Trophoblast cell (in vitro differentiated cells and primary cell): ENCODE data around the gene C11orf68.

Experiments used
- DNase-seq, 2 donors: peaks; one replicate each; pipeline ENCODE4 v3.0.0-alpha.2; 2016
- H2AFZ ChIP-seq: 2 replicates; pipeline ENCODE4 v1.6.1; 2013; ENCODE audit warnings: low read length, moderate library complexity, mild to moderate bottlenecking; ENCODE audit not compliant: insufficient read depth, poor library complexity
- H2AK5ac ChIP-seq: 2 replicates; pipeline ENCODE4 v1.6.1; 2013; ENCODE audit warnings: mild to moderate bottlenecking, low read length
- H2BK120ac ChIP-seq: 2 replicates; pipeline ENCODE4 v1.6.1; 2013; ENCODE audit warnings: low read length, mild to moderate bottlenecking, moderate library complexity; ENCODE audit not compliant: insufficient read depth, poor library complexity
- H2BK12ac ChIP-seq: 2 replicates; pipeline ENCODE4 v1.6.1; 2013; ENCODE audit warnings: mild to moderate bottlenecking, low read length, moderate library complexity
- H2BK5ac ChIP-seq: 2 replicates; pipeline ENCODE4 v1.6.1; 2013; ENCODE audit warnings: low read length, low read depth, moderate library complexity, mild to moderate bottlenecking; ENCODE audit not compliant: poor library complexity
- H3K14ac ChIP-seq: 2 replicates; pipeline ENCODE4 v1.6.1; 2013; ENCODE audit warnings: mild to moderate bottlenecking, low read length
- H3K18ac ChIP-seq: 2 replicates; pipeline ENCODE4 v1.6.1; 2013; ENCODE audit warnings: mild to moderate bottlenecking, low read length
- H3K23ac ChIP-seq: 2 replicates; pipeline ENCODE4 v1.6.1; 2013; ENCODE audit warnings: low read length
- H3K27ac ChIP-seq: 2 replicates; pipeline ENCODE4 v1.5.1; 2013; ENCODE audit warnings: low read depth, mild to moderate bottlenecking, inconsistent platforms, low read length, moderate library complexity
- H3K27me3 ChIP-seq: 2 replicates; pipeline ENCODE4 v1.6.1; 2013; ENCODE audit warnings: inconsistent platforms, mild to moderate bottlenecking, low read length, moderate library complexity; ENCODE audit not compliant: insufficient read depth
- H3K36me3 ChIP-seq, 2 experiments: 1 replicate in 1 of 2; 2 replicates in 1 of 2; pipeline ENCODE4 v1.6.1; 2013; ENCODE audit warnings: low read length in 2 of 2, mild to moderate bottlenecking in 2 of 2, moderate library complexity in 1 of 2; ENCODE audit not compliant: insufficient read depth in 2 of 2, control insufficient read depth in 1 of 2
- H3K4ac ChIP-seq: 2 replicates; pipeline ENCODE4 v1.6.1; 2013; ENCODE audit warnings: low read depth, mild to moderate bottlenecking, low read length, moderate library complexity
- H3K4me1 ChIP-seq, 2 experiments: 1 replicate in 1 of 2; 2 replicates in 1 of 2; pipeline ENCODE4 v1.6.1; 2013; ENCODE audit warnings: low read length in 2 of 2, mild to moderate bottlenecking in 2 of 2, moderate library complexity in 1 of 2; ENCODE audit not compliant: insufficient read depth in 2 of 2, control insufficient read depth in 1 of 2
- H3K4me2 ChIP-seq: 2 replicates; pipeline ENCODE4 v1.6.1; 2013; ENCODE audit warnings: inconsistent platforms, mild to moderate bottlenecking, low read length, moderate library complexity
- H3K4me3 ChIP-seq: 2 replicates; pipeline ENCODE4 v1.5.1; 2013; ENCODE audit warnings: mild to moderate bottlenecking, low read depth, low read length, inconsistent platforms
- H3K79me1 ChIP-seq: one replicate; pipeline ENCODE4 v1.6.1; 2013; ENCODE audit warnings: low read length
- H3K79me2 ChIP-seq: 2 replicates; pipeline ENCODE4 v1.6.1; 2013; ENCODE audit warnings: low read length, mild to moderate bottlenecking; ENCODE audit not compliant: control insufficient read depth, insufficient read depth, poor library complexity
- H3K9ac ChIP-seq: 2 replicates; pipeline ENCODE4 v1.6.1; 2013; ENCODE audit warnings: mild to moderate bottlenecking, low read length
- H3K9me3 ChIP-seq: 2 replicates; pipeline ENCODE4 v1.6.1; 2013; ENCODE audit warnings: low read depth, mild to moderate bottlenecking, control low read depth, inconsistent platforms, low read length; ENCODE audit not compliant: insufficient read depth
- H4K12ac ChIP-seq: 2 replicates; pipeline ENCODE4 v1.6.1; 2013; ENCODE audit warnings: low read depth, mild to moderate bottlenecking, low read length, moderate library complexity
- H4K8ac ChIP-seq: 2 replicates; pipeline ENCODE4 v1.6.1; 2013; ENCODE audit warnings: low read depth, mild to moderate bottlenecking, low read length, moderate library complexity
- H4K91ac ChIP-seq: one replicate; pipeline ENCODE4 v1.6.1; 2013; ENCODE audit warnings: low read depth, mild to moderate bottlenecking, low read length, moderate library complexity
- WGBS: extraction: QIAGEN DNeasy Blood & Tissue Kit; methylation state at CpG from one replicate; pipeline ENCODE4 v1.1.7; 2013; ENCODE audit warnings: missing lambda C conversion rate; ENCODE audit not compliant: insufficient read length, insufficient coverage; ENCODE audit errors: extremely low coverage; 5-methylcytosine and 5-hydroxymethylcytosine counted together

The C11orf68 gene

GRCh38 chr11:65917434-65918210 lies 1.2 kb downstream of the C11orf68 start:
- Histone ChIP-seq H2BK120ac (no peak overlapping the region), H2BK12ac (peak overlapping the region; percentile 25), H4K12ac (peak overlapping the region; percentile 95), H2AFZ (peak overlapping the region; percentile 23), H3K23ac (no peak overlapping the region), H3K18ac (peak overlapping the region; percentile 6), H3K9me3 (peaks cover 2% of the 10 kb centered on the region), H4K8ac (peak overlapping the region; percentile 93), H2BK5ac (no peak overlapping the region), H3K4me3 (peak overlapping the region; percentile 88), H3K4me1 (peaks cover 39 to 43% of the 10 kb centered on the region in 2 experiments), H3K27me3 (no peaks in the 10 kb centered on the region), H3K79me2 (peaks cover 10% of the 10 kb centered on the region), H3K9ac (peak overlapping the region; percentile 96), H2AK5ac (peak overlapping the region; percentile 11), H3K4ac (peak overlapping the region; percentile 35), H3K79me1 (peaks cover 19% of the 10 kb centered on the region), H4K91ac (peak overlapping the region; percentile 95), H3K36me3 (peaks cover 26 to 27% of the 10 kb centered on the region in 2 experiments), H3K4me2 (peak overlapping the region; percentile 77), H3K27ac (no peak overlapping the region), H3K14ac (peak overlapping the region; percentile 98)
- DNase-seq, result no peak
- no CpG with 5 or more reads among the region's 35 CpGs for WGBS

DNA sequence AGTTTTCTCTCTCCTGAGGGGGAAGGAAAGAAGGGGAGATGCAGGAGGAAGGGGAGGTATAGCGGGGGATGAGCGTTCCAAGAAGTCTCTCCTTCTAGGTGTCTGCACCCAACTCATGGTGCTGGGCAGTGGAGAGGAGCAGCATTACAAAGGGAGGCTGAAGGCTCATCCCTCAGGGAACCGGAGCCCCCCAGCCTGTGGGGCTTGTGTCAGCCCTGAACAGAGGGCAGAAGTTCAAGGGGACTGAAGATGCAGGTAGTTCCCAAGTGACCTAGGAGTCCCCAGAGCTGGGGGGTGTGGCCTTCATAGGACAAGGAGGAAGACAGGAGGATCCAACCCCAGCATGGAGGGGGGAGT lies 1.8 kb downstream of the C11orf68 start:
- H3K9me3 ChIP-seq, result peaks cover 2% of the 10 kb centered on the region
- H3K14ac ChIP-seq, result no peak overlapping the region
- peaks cover 40 to 43% of the 10 kb centered on the region in 2 experiments for H3K4me1 ChIP-seq
- peak overlapping the region; percentile 35 for H3K4ac ChIP-seq
- H2AK5ac ChIP-seq, result peak overlapping the region; percentile 34
- H3K27ac ChIP-seq, result no peak overlapping the region
- H4K91ac ChIP-seq, result no peak overlapping the region
- H2BK12ac ChIP-seq, result peak overlapping the region; percentile 1
- H3K27me3 ChIP-seq, result no peaks in the 10 kb centered on the region
- H3K9ac ChIP-seq, result peak overlapping the region; percentile 14
- peaks cover 10% of the 10 kb centered on the region for H3K79me2 ChIP-seq
- peaks cover 19% of the 10 kb centered on the region for H3K79me1 ChIP-seq
- H3K23ac ChIP-seq, result no peak overlapping the region
- H4K8ac ChIP-seq, result no peak overlapping the region
- peak overlapping the region; percentile 6 for H3K18ac ChIP-seq
- H2AFZ ChIP-seq, result no peak overlapping the region
- H2BK5ac ChIP-seq, result no peak overlapping the region
- no peak overlapping the region for H4K12ac ChIP-seq
- WGBS, result no CpG with 5 or more reads among the region's 3 CpGs
- no peak overlapping the region for H2BK120ac ChIP-seq
- DNase-seq, result no peak
- H3K36me3 ChIP-seq, result peaks cover 21 to 22% of the 10 kb centered on the region in 2 experiments
- peak overlapping the region; percentile 21 for H3K4me3 ChIP-seq
- no peak overlapping the region for H3K4me2 ChIP-seq

- Histone ChIP-seq H2AFZ (no peak overlapping the region), H3K14ac (peak overlapping the region; percentile 36), H3K18ac (no peak overlapping the region), H2BK5ac (no peak overlapping the region), H3K4ac (no peak overlapping the region), H3K27ac (peak overlapping the region; percentile 79), H3K79me1 (peaks cover 19% of the 10 kb centered on the region), H3K79me2 (peaks cover 10% of the 10 kb centered on the region), H4K12ac (no peak overlapping the region), H2BK120ac (peak overlapping the region; percentile 43), H4K91ac (peak overlapping the region; percentile 52), H2BK12ac (peak overlapping the region; percentile 35), H3K23ac (no peak overlapping the region), H3K27me3 (no peaks in the 10 kb centered on the region), H3K36me3 (peaks cover 18% of the 10 kb centered on the region in 2 experiments), H4K8ac (no peak overlapping the region), H3K9me3 (peaks cover 2% of the 10 kb centered on the region), H3K4me1 (peaks cover 43 to 45% of the 10 kb centered on the region in 2 experiments), H3K9ac (no peak overlapping the region), H2AK5ac (no peak overlapping the region), H3K4me3 (no peak overlapping the region), H3K4me2 (no peak overlapping the region)
- DNase-seq, result no peak
- WGBS, result no CpG with 5 or more reads among the region's 7 CpGs
Observed at GRCh38 chr11:65916391-65916790, 2.5 kb downstream of the C11orf68 start.

DNA sequence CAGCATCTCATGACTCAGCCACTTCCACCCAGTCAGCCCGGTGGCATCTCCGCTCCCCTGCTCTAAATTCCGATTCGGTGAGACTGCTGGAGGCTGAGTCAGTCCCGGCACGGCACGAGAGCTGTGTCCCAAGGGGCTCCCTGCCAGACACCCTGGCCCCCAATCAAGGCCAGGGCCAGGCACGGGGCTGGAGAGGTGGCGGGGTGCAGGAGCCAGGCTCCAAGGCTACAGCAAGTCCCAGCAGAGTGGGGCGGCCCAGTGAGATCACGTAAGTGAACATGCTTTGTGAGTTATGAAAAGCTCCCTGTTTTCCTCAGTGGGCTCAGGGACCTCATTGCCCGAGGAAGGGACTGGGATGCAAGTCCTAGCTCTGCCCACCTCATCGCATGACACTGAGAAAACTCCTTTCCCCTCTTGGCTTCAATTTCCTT lies 3.0 kb downstream of the C11orf68 start:
- H2AFZ ChIP-seq, result no peak overlapping the region
- peak overlapping the region; percentile 36 for H3K14ac ChIP-seq
- H3K4me3 ChIP-seq, result no peak overlapping the region
- peak overlapping the region; percentile 43 for H4K8ac ChIP-seq
- H3K4me2 ChIP-seq, result peak overlapping the region; percentile 27
- H3K79me2 ChIP-seq, result peaks cover 10% of the 10 kb centered on the region
- peak overlapping the region; percentile 16 for H4K12ac ChIP-seq
- H2BK120ac ChIP-seq, result peak overlapping the region; percentile 43
- H3K36me3 ChIP-seq, result peaks cover 14% of the 10 kb centered on the region in 2 experiments
- peak overlapping the region; percentile 52 for H3K18ac ChIP-seq
- peak; percentile 90 to 92 for DNase-seq
- H3K79me1 ChIP-seq, result peaks cover 19% of the 10 kb centered on the region
- no peak overlapping the region for H3K9ac ChIP-seq
- no CpG with 5 or more reads among the region's 13 CpGs for WGBS
- peaks cover 2% of the 10 kb centered on the region for H3K9me3 ChIP-seq
- H3K4me1 ChIP-seq, result peaks cover 43 to 46% of the 10 kb centered on the region in 2 experiments
- no peak overlapping the region for H2AK5ac ChIP-seq
- H3K27ac ChIP-seq, result peak overlapping the region; percentile 79
- no peaks in the 10 kb centered on the region for H3K27me3 ChIP-seq
- H2BK12ac ChIP-seq, result peak overlapping the region; percentile 58
- peak overlapping the region; percentile 45 for H2BK5ac ChIP-seq
- peak overlapping the region; percentile 28 for H3K4ac ChIP-seq
- no peak overlapping the region for H3K23ac ChIP-seq
- H4K91ac ChIP-seq, result peak overlapping the region; percentile 52
